ENCODE measurements around the gene RAI14. TPM values are rescaled to one million over a fixed set of nuclear protein-coding genes. Genes with fewer than 3 reads are reported as not detected.
A peak's percentile ranks its signal among the peaks of the same experiment; 100 is the strongest.

Gene RAI14
- total RNA-seq, 1 experiment from 2014 or later = 133 TPM

- POLR2A ChIA-PET (ENCODE audit: unreplicated experiment) = no interaction called here
- no TSS peak for BruUV-seq (replicated peaks)
- CTCF ChIA-PET = interaction anchor here (0.6 to 0.7 kb wide), 3 partner anchors 165 to 307 kb away, joined by 4 to 14 read pairs (median 5); no protein-coding TSS in a partner anchor
- H3K9me2 ChIP-seq (ENCODE audit: insufficient read depth) = no peaks in the 10 kb centered on the region
- H3K27me3 ChIP-seq (ENCODE audit: insufficient read depth, low read depth) = no peaks in the 10 kb centered on the region
- intact Hi-C loops (cut with micrococcal nuclease; ENCODE audit: unreplicated experiment) = no loop called here
- no peak overlapping the region for H3K27ac ChIP-seq
- no peak overlapping the region for H2AFZ ChIP-seq
- no peaks in the 10 kb centered on the region for H3K9me3 ChIP-seq (ENCODE audit: insufficient read depth, low read depth)
- TF ChIP-seq EZH2 (IDR thresholded peaks at IDR 0.05; ENCODE audit: low read depth) (no peak), CTCF (conservative IDR thresholded peaks at IDR 0.05) (no peak)
- H3K4me2 ChIP-seq = no peak overlapping the region
- DNase-seq = no peak
- peaks cover 55% of the 10 kb centered on the region for H3F3A ChIP-seq (ENCODE audit: insufficient read depth, low read depth)
- peaks cover 46% of the 10 kb centered on the region for H3K4me1 ChIP-seq (replicated peaks; ENCODE audit: insufficient read depth)
- H3K79me2 ChIP-seq (ENCODE audit: low read depth) = peaks cover 93% of the 10 kb centered on the region
- peaks cover 59% of the 10 kb centered on the region for H3K36me3 ChIP-seq (ENCODE audit: low read depth)
- H4K20me1 ChIP-seq (ENCODE audit: insufficient read depth) = peaks cover 6% of the 10 kb centered on the region; the same call in 1 of the 2 replicates
- H3K4me3 ChIP-seq = no peak overlapping the region
Measured at GRCh38 chr5:34697308-34698108, 41.4 kb downstream of the RAI14 start.

GRCh38 chr5:34698109-34698419 is 41.9 kb downstream of the RAI14 start:
- Histone ChIP-seq H3K27me3 (ENCODE audit: insufficient read depth, low read depth) (no peaks in the 10 kb centered on the region), H3K4me2 (no peak overlapping the region), H3K27ac (no peak overlapping the region; the same call in 1 of the 2 replicates), H3K9me3 (ENCODE audit: insufficient read depth, low read depth) (no peaks in the 10 kb centered on the region), H3K9me2 (ENCODE audit: insufficient read depth) (no peaks in the 10 kb centered on the region), H3K79me2 (ENCODE audit: low read depth) (peaks cover 93% of the 10 kb centered on the region), H4K20me1 (ENCODE audit: insufficient read depth) (peaks cover 6% of the 10 kb centered on the region; the same call in 1 of the 2 replicates), H3K4me1 (replicated peaks; ENCODE audit: insufficient read depth) (peaks cover 46% of the 10 kb centered on the region), H3K36me3 (ENCODE audit: low read depth) (peaks cover 61% of the 10 kb centered on the region), H3F3A (ENCODE audit: insufficient read depth, low read depth) (peaks cover 56% of the 10 kb centered on the region), H3K4me3 (no peak overlapping the region), H2AFZ (no peak overlapping the region)
- POLR2A ChIA-PET (ENCODE audit: unreplicated experiment) = no interaction called here
- no peak for TF ChIP-seq EZH2 (IDR thresholded peaks at IDR 0.05; ENCODE audit: low read depth)
- TF ChIP-seq CTCF (conservative IDR thresholded peaks at IDR 0.05) = no peak
- DNase-seq = no peak
- CTCF ChIA-PET = no interaction called here
- intact Hi-C loops (cut with micrococcal nuclease; ENCODE audit: unreplicated experiment) = no loop called here
- no TSS peak for BruUV-seq (replicated peaks)

GRCh38 chr5:34698754-34699153 is 42.6 kb downstream of the RAI14 start:
- intact Hi-C loops (cut with micrococcal nuclease; ENCODE audit: unreplicated experiment) = no loop called here
- POLR2A ChIA-PET (ENCODE audit: unreplicated experiment) = interaction anchor here (0.7 kb wide), 1 partner anchor 62 kb away, joined by 4 read pairs; no protein-coding TSS in a partner anchor
- peaks cover 93% of the 10 kb centered on the region for H3K79me2 ChIP-seq (ENCODE audit: low read depth)

More at GRCh38 chr5:34698754-34699153, 42.6 kb downstream of the RAI14 start:
- Histone ChIP-seq H3K4me3 (no peak overlapping the region), H2AFZ (no peak overlapping the region), H3K4me2 (peak overlapping the region; percentile 9), H3K27ac (peak overlapping the region; percentile 16; the same call in 1 of the 2 replicates), H3K36me3 (ENCODE audit: low read depth) (peaks cover 55% of the 10 kb centered on the region), H3F3A (ENCODE audit: insufficient read depth, low read depth) (peaks cover 63% of the 10 kb centered on the region), H3K4me1 (replicated peaks; ENCODE audit: insufficient read depth) (peaks cover 46% of the 10 kb centered on the region), H3K27me3 (ENCODE audit: insufficient read depth, low read depth) (no peaks in the 10 kb centered on the region), H3K9me3 (ENCODE audit: insufficient read depth, low read depth) (no peaks in the 10 kb centered on the region), H4K20me1 (ENCODE audit: insufficient read depth) (peaks cover 6% of the 10 kb centered on the region; the same call in 1 of the 2 replicates), H3K9me2 (ENCODE audit: insufficient read depth) (no peaks in the 10 kb centered on the region)
- DNase-seq = peak in 1 of 2 experiments; percentile 32
- CTCF ChIA-PET = no interaction called here
- TF ChIP-seq EZH2 (IDR thresholded peaks at IDR 0.05; ENCODE audit: low read depth) (no peak), CTCF (conservative IDR thresholded peaks at IDR 0.05) (no peak)
- BruUV-seq (replicated peaks) = no TSS peak
